NCI-H345 (cell line): ENCODE results near the gene EFNA4.
A peak's percentile ranks its signal among the peaks of the same experiment; 100 is the strongest.

Experiments used
- DNase-seq: peaks from one replicate; lab custom pipeline; 2025; lab: John Stamatoyannopoulos, UW

EFNA4 gene

GRCh38 chr1:155073377-155074242 is 10.1 kb downstream of the EFNA4 start:
- no peak for DNase-seq

- DNase-seq: no peak
Measured at GRCh38 chr1:155075535-155075934, 12.0 kb downstream of the EFNA4 start.

- DNase-seq: no peak
Measured at GRCh38 chr1:155076371-155076770, 12.8 kb downstream of the EFNA4 start.

GRCh38 chr1:155077346-155077745 is 13.8 kb downstream of the EFNA4 start:
- DNase-seq: no peak

GRCh38 chr1:155077758-155078445 is 14.4 kb downstream of the EFNA4 start:
- DNase-seq: peak; percentile 39

GRCh38 chr1:155078469-155079209 is 15.1 kb downstream of the EFNA4 start, which contains the start of gene EFNA3:
EFNA3 (plus strand) TSS chr1:155078837; CDS start chr1:155078942, 105 bp downstream.
- peak; percentile 93 for DNase-seq

- DNase-seq: no peak
Measured at GRCh38 chr1:155079210-155079486, 15.6 kb downstream of the EFNA4 start.

GRCh38 chr1:155079487-155080311 is 16.2 kb downstream of the EFNA4 start:
- DNase-seq: peak; percentile 54

- DNase-seq: peak; percentile 98
Measured at GRCh38 chr1:155080312-155081228, 17.0 kb downstream of the EFNA4 start.

- DNase-seq: no peak
Measured at GRCh38 chr1:155081472-155082300, 18.1 kb downstream of the EFNA4 start.

GRCh38 chr1:155082301-155083051 is 18.9 kb downstream of the EFNA4 start:
- no peak for DNase-seq

- DNase-seq: no peak
Measured at GRCh38 chr1:155083052-155083541, 19.6 kb downstream of the EFNA4 start.

- peak; percentile 75 for DNase-seq
Measured at GRCh38 chr1:155083865-155084721, 20.6 kb downstream of the EFNA4 start.

GRCh38 chr1:155084722-155085503 is 21.4 kb downstream of the EFNA4 start:
- peak; percentile 99 for DNase-seq

- DNase-seq: peak; percentile 77
Measured at GRCh38 chr1:155085504-155086127, 22.1 kb downstream of the EFNA4 start.

GRCh38 chr1:155086128-155086741 is 22.7 kb downstream of the EFNA4 start:
- DNase-seq: peak; percentile 86
